Breast epithelium (tissue), 4 donors: ENCODE measurements around the gene CFAP46. TPM values are rescaled to one million over a fixed set of nuclear protein-coding genes. Genes with fewer than 3 reads are reported as not detected.

ENCODE experiments used
- DNase-seq, 2 donors: peaks; one replicate each; pipeline ENCODE4 v3.0.0-alpha.2; 2019; ENCODE audit warnings: low spot score in 2 of 2
- H3K27ac ChIP-seq, 2 donors: fragments of 200-600 bp; sonication (generic) in 1 of 2; one replicate each; pipeline ENCODE4 v1.5.1; 2016 to 2019; ENCODE audit warnings: mild to moderate bottlenecking in 1 of 2
- H3K27me3 ChIP-seq, 2 donors: fragments of 200-600 bp; sonication (generic) in 1 of 2; one replicate each; pipeline versions ENCODE4 v1.5.1 to v1.6.0; 2017 to 2019; ENCODE audit warnings: control low read depth in 1 of 2, mild to moderate bottlenecking in 1 of 2
- H3K36me3 ChIP-seq: fragments of 200-600 bp; one replicate; pipeline ENCODE4 v1.5.1; 2019
- H3K4me1 ChIP-seq, 2 donors: fragments of 200-600 bp; sonication (generic); one replicate each; pipeline ENCODE4 v1.5.1; 2016 to 2019; ENCODE audit warnings: control low read depth in 1 of 2
- H3K4me3 ChIP-seq, 3 donors: fragments of 200-600 bp; sonication (generic); 1 replicate in 2 of 3; 2 replicates in 1 of 3; pipeline ENCODE4 v1.5.1; 2016 to 2019; ENCODE audit warnings: mild to moderate bottlenecking in 3 of 3, moderate library complexity in 2 of 3
- H3K9me3 ChIP-seq, 2 donors: fragments of 200-600 bp; sonication (generic) in 1 of 2; one replicate each; pipeline ENCODE4 v1.5.1; 2016 to 2019; ENCODE audit warnings: control low read depth in 1 of 2
- POLR2A ChIP-seq: fragments of 450-650 bp; IDR thresholded peaks from one replicate; pipeline ENCODE4 v1.6.1; 2016; ENCODE audit warnings: antibody characterized with exemption, mild to moderate bottlenecking, moderate library complexity
- POLR2AphosphoS5 ChIP-seq, 3 donors: sonication (generic); formaldehyde crosslinking; IDR thresholded peaks; one replicate each; pipeline ENCODE4 v1.6.1; 2017; ENCODE audit warnings: antibody characterized with exemption in 3 of 3
- intact Hi-C: fragments of 100-400 bp; cut with DNase I; formaldehyde crosslinking; loops from one replicate; pipeline ENCODE4 v1.15.1; 2023; ENCODE audit warnings: low total_unique reads
- total RNA-seq, 3 donors: library from RNA; depleted of rRNA; stranded (reverse); fragments of >200 nt; gene quantifications; one replicate each; pipeline ENCODE4 v1.1.0, GENCODE V29; 2016
- TF ChIP-seq, protein P1 (sequence below), 3 donors: fragments of 450-650 bp; IDR thresholded peaks; one replicate each; pipeline ENCODE4 v1.5.1; 2016 to 2017; ENCODE audit warnings: antibody characterized with exemption in 3 of 3, mild to moderate bottlenecking in 3 of 3, moderate library complexity in 3 of 3

CFAP46 gene
- total RNA-seq, 3 donors from 2014 or later, result 0.16 to 0.73 (median 0.66) TPM

DNA sequence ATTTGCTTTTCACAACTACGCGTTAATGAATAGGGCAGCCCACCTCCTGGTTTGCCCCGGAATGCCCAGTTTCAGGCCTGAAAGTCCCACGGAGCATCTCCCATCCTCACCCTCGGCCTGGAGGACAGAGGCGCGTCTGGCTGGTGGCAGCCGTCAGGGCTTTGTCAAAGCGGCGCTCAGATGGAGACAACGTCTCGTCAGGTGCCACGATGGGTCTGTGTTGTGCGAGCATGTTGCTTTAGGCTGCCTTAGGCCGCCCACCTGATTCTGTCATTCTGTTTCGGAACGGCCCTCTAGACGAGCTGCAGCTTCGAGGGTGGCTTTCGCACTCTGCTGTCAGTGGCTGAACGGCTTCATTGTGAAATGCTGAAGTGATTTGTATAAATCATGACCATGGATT, 39.4 kb upstream of the CFAP46 start:
- no peaks in the 10 kb centered on the region for H3K4me1 ChIP-seq
- H3K4me3 ChIP-seq, result no peak overlapping the region
- no peaks in the 10 kb centered on the region for H3K36me3 ChIP-seq
- H3K27ac ChIP-seq, result no peak overlapping the region
- TF ChIP-seq POLR2A (no peak), POLR2AphosphoS5 (IDR thresholded peaks at IDR 0.05) (no peak)
- TF ChIP-seq, protein P1, sequence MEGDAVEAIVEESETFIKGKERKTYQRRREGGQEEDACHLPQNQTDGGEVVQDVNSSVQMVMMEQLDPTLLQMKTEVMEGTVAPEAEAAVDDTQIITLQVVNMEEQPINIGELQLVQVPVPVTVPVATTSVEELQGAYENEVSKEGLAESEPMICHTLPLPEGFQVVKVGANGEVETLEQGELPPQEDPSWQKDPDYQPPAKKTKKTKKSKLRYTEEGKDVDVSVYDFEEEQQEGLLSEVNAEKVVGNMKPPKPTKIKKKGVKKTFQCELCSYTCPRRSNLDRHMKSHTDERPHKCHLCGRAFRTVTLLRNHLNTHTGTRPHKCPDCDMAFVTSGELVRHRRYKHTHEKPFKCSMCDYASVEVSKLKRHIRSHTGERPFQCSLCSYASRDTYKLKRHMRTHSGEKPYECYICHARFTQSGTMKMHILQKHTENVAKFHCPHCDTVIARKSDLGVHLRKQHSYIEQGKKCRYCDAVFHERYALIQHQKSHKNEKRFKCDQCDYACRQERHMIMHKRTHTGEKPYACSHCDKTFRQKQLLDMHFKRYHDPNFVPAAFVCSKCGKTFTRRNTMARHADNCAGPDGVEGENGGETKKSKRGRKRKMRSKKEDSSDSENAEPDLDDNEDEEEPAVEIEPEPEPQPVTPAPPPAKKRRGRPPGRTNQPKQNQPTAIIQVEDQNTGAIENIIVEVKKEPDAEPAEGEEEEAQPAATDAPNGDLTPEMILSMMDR (IDR thresholded peaks at IDR 0.05), result no peak
- H3K9me3 ChIP-seq, result no peaks in the 10 kb centered on the region
- intact Hi-C loops, result no loop called here
- no peak for DNase-seq
- H3K27me3 ChIP-seq, result peaks cover 0 to 79% of the 10 kb centered on the region in 2 donors

DNA sequence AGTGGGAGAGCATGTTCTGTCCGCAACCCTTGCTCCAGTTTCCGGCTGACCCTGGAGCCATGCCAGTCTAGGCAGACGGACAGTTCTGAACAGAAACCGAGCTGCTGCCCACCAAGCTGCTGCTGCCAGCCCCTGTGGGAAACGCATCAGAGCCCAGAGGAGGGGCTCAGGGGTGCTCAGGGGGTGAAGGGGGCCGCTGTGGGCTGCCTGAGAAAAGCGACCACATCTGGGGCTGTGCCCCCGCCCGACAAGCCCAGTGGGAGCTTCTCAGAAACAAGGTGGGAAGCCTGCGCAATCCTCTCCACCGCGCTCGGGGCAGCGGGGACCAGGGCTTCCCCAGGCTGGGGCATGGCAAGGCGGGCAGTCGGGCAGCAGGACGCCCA, 38.8 kb upstream of the CFAP46 start:
- DNase-seq, result no peak
- Histone ChIP-seq H3K4me3 (no peak overlapping the region), H3K27me3 (peaks cover 0 to 81% of the 10 kb centered on the region in 2 donors), H3K9me3 (no peaks in the 10 kb centered on the region), H3K27ac (no peak overlapping the region), H3K36me3 (no peaks in the 10 kb centered on the region), H3K4me1 (no peaks in the 10 kb centered on the region)
- intact Hi-C loops, result no loop called here
- TF ChIP-seq POLR2A, result no peak
- TF ChIP-seq, protein P1 (IDR thresholded peaks at IDR 0.05), result no peak
- TF ChIP-seq POLR2AphosphoS5 (IDR thresholded peaks at IDR 0.05), result no peak

DNA sequence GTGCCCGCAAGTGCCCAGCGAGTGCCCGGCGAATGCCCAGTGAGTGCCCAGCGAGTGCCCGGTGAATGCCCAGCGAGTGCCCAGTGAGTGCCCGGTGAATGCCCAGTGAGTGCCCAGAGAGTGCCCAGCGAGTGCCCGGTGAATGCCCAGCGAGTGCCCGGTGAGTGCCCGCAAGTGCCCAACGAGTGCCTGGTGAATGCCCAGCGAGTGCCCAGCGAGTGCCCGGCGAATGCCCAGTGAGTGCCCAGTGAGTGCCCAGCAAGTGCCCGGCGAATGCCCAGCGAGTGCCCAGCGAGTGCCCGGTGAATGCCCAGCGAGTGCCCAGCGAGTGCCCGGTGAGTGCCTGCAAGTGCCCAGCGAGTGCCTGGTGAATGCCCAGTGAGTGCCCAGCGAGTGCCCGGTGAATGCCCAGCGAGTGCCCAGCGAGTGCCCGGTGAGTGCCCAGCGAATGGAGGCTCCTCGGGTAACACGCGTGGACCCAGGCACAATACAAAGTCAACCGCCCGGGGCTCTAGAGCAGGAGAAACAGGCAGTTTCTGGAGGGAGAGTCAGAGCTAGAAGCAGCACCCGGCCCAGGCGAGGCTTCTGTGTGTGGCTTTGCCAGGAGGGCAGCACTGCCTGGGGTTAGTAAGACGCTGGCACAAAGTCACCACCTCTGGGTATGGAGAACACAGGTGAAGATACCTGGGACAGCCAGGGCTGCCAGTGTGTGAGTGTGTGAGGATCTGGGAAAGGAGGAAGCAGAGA, 38.2 kb upstream of the CFAP46 start:
- DNase-seq, result no peak

DNA sequence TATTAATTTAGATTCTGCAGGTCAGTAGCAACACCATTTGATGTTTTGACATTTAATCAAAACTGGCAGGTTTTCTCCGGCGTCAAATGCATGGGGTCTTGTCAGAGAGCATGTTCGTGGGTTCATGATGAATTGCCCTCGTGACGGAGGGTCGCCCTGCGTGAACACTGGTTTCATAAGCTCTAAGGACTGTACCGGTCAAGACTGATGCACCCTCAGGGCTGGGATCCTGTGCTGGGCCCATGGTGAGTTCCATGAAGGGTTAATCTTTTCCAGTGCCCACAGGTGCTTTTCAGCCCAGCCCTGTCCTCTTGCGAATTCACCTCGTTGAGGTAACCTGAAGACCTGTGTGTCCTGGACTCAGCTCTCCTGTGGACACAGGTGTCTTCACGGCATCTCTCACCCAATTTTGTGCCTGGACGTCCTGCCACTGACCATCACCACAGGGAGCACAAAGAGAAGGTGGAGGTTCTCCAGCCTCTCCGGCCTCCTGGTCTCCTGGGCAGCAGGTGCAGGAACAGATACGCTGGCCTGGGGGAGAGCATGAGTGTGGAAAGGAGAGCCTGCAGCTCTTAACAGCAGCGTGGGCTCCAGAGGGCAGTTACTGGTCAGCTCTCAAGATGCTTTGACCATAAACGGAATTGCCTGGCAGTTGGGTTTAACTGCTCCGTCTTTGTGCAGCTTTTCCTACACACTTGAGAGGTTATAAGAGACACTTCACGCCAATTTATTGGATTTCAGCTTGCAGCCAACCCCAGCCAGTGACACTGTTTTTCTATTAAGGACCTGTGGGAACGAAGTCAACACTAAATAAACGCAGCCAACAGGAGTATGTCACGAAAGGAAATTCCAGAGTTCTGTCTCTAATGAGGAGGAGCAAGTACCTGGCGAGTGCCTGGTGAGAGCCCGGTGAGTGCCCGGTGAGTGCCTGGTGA, 37.4 kb upstream of the CFAP46 start:
- Histone ChIP-seq H3K27ac (no peak overlapping the region), H3K9me3 (no peaks in the 10 kb centered on the region), H3K4me3 (no peak overlapping the region), H3K4me1 (no peaks in the 10 kb centered on the region), H3K36me3 (no peaks in the 10 kb centered on the region), H3K27me3 (peaks cover 0 to 84% of the 10 kb centered on the region in 2 donors)
- intact Hi-C loops, result no loop called here
- TF ChIP-seq POLR2A (no peak), POLR2AphosphoS5 (IDR thresholded peaks at IDR 0.05) (no peak)
- TF ChIP-seq, protein P1 (IDR thresholded peaks at IDR 0.05), result no peak
- DNase-seq, result no peak

More for the DNA sequence above, 38.2 kb upstream of the CFAP46 start:
- H3K36me3 ChIP-seq, result no peaks in the 10 kb centered on the region
- intact Hi-C loops, result no loop called here
- no peaks in the 10 kb centered on the region for H3K9me3 ChIP-seq
- no peak overlapping the region for H3K27ac ChIP-seq
- H3K4me3 ChIP-seq, result no peak overlapping the region
- no peaks in the 10 kb centered on the region for H3K4me1 ChIP-seq
- H3K27me3 ChIP-seq, result peaks cover 0 to 83% of the 10 kb centered on the region in 2 donors
- TF ChIP-seq POLR2AphosphoS5 (IDR thresholded peaks at IDR 0.05) (no peak), POLR2A (no peak)
- TF ChIP-seq, protein P1 (IDR thresholded peaks at IDR 0.05), result no peak

DNA sequence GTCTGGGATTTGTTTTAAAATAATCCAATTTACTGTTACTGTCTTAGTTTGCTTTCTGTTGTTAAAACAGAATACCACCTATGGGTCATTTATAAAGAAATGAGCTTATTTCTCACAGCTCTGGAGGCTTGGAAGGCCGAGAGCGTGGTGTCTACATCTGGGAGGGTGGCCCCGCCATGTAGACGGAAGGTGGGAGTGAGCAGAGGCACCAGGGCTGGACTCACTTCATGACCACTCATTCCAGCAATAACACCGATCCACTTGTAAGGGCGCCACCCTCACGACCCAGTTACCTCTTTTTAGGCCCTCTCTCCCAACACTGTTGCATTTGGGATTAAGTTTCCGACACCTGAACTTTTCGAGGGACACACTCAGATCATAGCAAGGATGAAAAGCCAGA, 36.2 kb upstream of the CFAP46 start:
- Histone ChIP-seq H3K36me3 (no peaks in the 10 kb centered on the region), H3K27me3 (peaks cover 0 to 86% of the 10 kb centered on the region in 2 donors), H3K4me1 (no peaks in the 10 kb centered on the region), H3K9me3 (no peaks in the 10 kb centered on the region), H3K4me3 (no peak overlapping the region), H3K27ac (no peak overlapping the region)
- intact Hi-C loops, result no loop called here
- TF ChIP-seq POLR2A, result no peak
- TF ChIP-seq, protein P1 (IDR thresholded peaks at IDR 0.05), result no peak
- no peak for TF ChIP-seq POLR2AphosphoS5 (IDR thresholded peaks at IDR 0.05)
- DNase-seq, result no peak
